Upper lobe of left lung (tissue), 6 donors: ENCODE results near the gene RXYLT1. TPM values are rescaled to one million over a fixed set of nuclear protein-coding genes. Genes with fewer than 3 reads are reported as not detected.

ENCODE experiments used
- ATAC-seq, 2 donors: fragments of 200-7000 bp; cut with Tn5 transposase; one replicate each; pipeline ENCODE4 v1.9.1; 2022; ENCODE audit warnings: mild to moderate bottlenecking in 2 of 2, moderate library complexity in 2 of 2; ENCODE audit not compliant: low FRiP score in 2 of 2
- DNase-seq, 2 donors: peaks; one replicate each; pipeline ENCODE4 v3.0.0-alpha.2; 2019 to 2020
- H3K27ac ChIP-seq, 4 donors: fragments of 200-600 bp; sonication (generic); one replicate each; pipeline ENCODE4 v1.5.1; 2016 to 2019
- H3K27me3 ChIP-seq, 4 donors: fragments of 200-600 bp; sonication (generic); one replicate each; pipeline ENCODE4 v1.5.1; 2017 to 2019
- H3K36me3 ChIP-seq, 4 donors: fragments of 200-600 bp; sonication (generic); one replicate each; pipeline ENCODE4 v1.5.1; 2016 to 2019
- H3K4me1 ChIP-seq, 4 donors: fragments of 200-600 bp; sonication (generic); one replicate each; pipeline ENCODE4 v1.5.1; 2018 to 2019
- H3K4me3 ChIP-seq, 4 donors: fragments of 200-600 bp; sonication (generic); one replicate each; pipeline ENCODE4 v1.5.1; 2017 to 2019; ENCODE audit warnings: mild to moderate bottlenecking in 2 of 4, moderate library complexity in 1 of 4
- H3K9me3 ChIP-seq, 4 donors: fragments of 200-600 bp; sonication (generic); one replicate each; pipeline ENCODE4 v1.5.1; 2018 to 2019
- EP300 ChIP-seq, 4 donors: sonication (generic); formaldehyde crosslinking; IDR thresholded peaks; one replicate each; pipeline ENCODE4 v1.5.1; 2017; ENCODE audit warnings: antibody characterized with exemption in 4 of 4, control low read depth in 2 of 4
- POLR2A ChIP-seq, 4 donors: fragments of 450-650 bp; IDR thresholded peaks; one replicate each; pipeline ENCODE4 v1.5.1; 2016 to 2017; ENCODE audit warnings: antibody characterized with exemption in 4 of 4, mild to moderate bottlenecking in 2 of 4
- POLR2AphosphoS5 ChIP-seq, 2 donors: sonication (generic); formaldehyde crosslinking; IDR thresholded peaks; one replicate each; pipeline ENCODE4 v1.5.1; 2017; ENCODE audit warnings: antibody characterized with exemption in 2 of 2
- WGBS, 2 donors: methylation state at CpG; one replicate each; pipeline ENCODE4 v1.1.5; 2017 to 2018; 5-methylcytosine and 5-hydroxymethylcytosine counted together
- small RNA-seq, 4 donors: library from RNA; depleted of rRNA; stranded (forward); fragments of <200 nt; gene quantifications; one replicate each; pipeline ENCODE3, GENCODE V24; 2016
- total RNA-seq, 6 donors: library from RNA; depleted of rRNA in 4 of 6; stranded (reverse); fragments of >200 nt in 4 of 6; gene quantifications; one replicate each; pipeline versions ENCODE4 v1.1.0 to v1.2.1, GENCODE V29; 2016 to 2021
- TF ChIP-seq, protein P1 (sequence below), 6 experiments: fragments of 450-650 bp in 4 of 6; fragments of 200-600 bp in 2 of 6; sonication (generic) in 2 of 6; IDR thresholded peaks; one replicate each; pipeline ENCODE4 v1.5.1; 2016 to 2019; ENCODE audit warnings: antibody characterized with exemption in 6 of 6
- donor health status: DM: no; HTN: no; CAD: no; lungs with moderate emphysema.
- donor health status: DM: no; HTN: yes; CAD: no; lungs with severe emphysema.

RXYLT1 gene
- total RNA-seq, 6 donors from 2014 or later = 5.2 to 15.4 (median 12.6) TPM

DNA sequence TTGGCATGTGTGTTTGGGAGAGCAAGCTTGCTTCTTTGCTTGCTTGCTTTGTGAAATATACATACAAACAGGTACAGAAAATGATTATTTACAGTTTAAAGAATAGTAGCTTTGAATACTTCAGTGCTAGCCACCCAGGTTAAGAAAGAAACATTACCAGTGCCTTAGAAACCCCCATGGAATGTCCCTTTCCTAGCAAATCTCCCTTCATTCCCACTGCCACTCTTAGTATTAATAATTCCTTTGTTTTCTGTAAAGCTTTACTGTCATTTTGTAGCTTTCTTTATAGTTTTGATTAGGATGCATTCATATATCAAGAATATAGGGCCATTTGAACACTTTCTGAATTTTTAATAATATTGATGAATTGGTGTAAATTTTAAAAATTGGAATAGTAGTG is 74.3 kb downstream of the RXYLT1 start:
- no peaks in the 10 kb centered on the region for H3K27me3 ChIP-seq
- TF ChIP-seq EP300 (IDR thresholded peaks at IDR 0.05) (no peak), POLR2AphosphoS5 (IDR thresholded peaks at IDR 0.05) (no peak), POLR2A (IDR thresholded peaks at IDR 0.05) (no peak)
- TF ChIP-seq, protein P1, sequence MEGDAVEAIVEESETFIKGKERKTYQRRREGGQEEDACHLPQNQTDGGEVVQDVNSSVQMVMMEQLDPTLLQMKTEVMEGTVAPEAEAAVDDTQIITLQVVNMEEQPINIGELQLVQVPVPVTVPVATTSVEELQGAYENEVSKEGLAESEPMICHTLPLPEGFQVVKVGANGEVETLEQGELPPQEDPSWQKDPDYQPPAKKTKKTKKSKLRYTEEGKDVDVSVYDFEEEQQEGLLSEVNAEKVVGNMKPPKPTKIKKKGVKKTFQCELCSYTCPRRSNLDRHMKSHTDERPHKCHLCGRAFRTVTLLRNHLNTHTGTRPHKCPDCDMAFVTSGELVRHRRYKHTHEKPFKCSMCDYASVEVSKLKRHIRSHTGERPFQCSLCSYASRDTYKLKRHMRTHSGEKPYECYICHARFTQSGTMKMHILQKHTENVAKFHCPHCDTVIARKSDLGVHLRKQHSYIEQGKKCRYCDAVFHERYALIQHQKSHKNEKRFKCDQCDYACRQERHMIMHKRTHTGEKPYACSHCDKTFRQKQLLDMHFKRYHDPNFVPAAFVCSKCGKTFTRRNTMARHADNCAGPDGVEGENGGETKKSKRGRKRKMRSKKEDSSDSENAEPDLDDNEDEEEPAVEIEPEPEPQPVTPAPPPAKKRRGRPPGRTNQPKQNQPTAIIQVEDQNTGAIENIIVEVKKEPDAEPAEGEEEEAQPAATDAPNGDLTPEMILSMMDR (IDR thresholded peaks at IDR 0.05) = no peak
- peaks cover 0 to 3% (median 0%) of the 10 kb centered on the region in 4 donors for H3K4me1 ChIP-seq
- no peak overlapping the region for H3K4me3 ChIP-seq
- no peak for DNase-seq
- H3K9me3 ChIP-seq = no peaks in the 10 kb centered on the region
- no peaks in the 10 kb centered on the region for H3K36me3 ChIP-seq
- no peak overlapping the region for H3K27ac ChIP-seq
- no peak for ATAC-seq

DNA sequence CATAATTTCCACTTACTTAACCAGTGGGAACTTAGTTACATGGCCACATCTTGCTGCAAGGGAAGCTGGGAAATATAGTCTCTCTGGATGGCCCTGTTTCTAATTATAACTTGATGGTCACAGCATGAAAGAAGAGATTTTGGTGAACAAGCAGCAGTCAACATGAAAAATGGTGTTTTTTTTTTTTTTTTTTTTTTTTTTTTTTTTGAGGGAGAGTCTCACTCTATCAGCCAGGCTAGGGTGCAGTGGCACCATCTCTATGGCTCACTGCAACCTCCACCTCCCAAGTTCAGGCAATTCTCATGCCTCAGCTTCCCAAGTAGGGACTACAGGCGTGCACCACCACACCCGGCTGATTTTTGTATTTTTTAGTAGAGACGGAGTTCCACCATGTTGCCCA is 75.6 kb downstream of the RXYLT1 start:
- TF ChIP-seq POLR2A (IDR thresholded peaks at IDR 0.05) = no peak
- TF ChIP-seq, protein P1 (IDR thresholded peaks at IDR 0.05) = no peak
- no peak for TF ChIP-seq EP300 (IDR thresholded peaks at IDR 0.05)
- no peak for TF ChIP-seq POLR2AphosphoS5 (IDR thresholded peaks at IDR 0.05)
- Histone ChIP-seq H3K4me1 (no peaks in the 10 kb centered on the region), H3K27ac (no peak overlapping the region), H3K27me3 (no peaks in the 10 kb centered on the region), H3K4me3 (no peak overlapping the region), H3K9me3 (no peaks in the 10 kb centered on the region), H3K36me3 (no peaks in the 10 kb centered on the region)
- WGBS, 2 donors = 97 to 100% methylated on average over 3 of the region's 3 CpGs
- DNase-seq = no peak
- no peak for ATAC-seq

DNA sequence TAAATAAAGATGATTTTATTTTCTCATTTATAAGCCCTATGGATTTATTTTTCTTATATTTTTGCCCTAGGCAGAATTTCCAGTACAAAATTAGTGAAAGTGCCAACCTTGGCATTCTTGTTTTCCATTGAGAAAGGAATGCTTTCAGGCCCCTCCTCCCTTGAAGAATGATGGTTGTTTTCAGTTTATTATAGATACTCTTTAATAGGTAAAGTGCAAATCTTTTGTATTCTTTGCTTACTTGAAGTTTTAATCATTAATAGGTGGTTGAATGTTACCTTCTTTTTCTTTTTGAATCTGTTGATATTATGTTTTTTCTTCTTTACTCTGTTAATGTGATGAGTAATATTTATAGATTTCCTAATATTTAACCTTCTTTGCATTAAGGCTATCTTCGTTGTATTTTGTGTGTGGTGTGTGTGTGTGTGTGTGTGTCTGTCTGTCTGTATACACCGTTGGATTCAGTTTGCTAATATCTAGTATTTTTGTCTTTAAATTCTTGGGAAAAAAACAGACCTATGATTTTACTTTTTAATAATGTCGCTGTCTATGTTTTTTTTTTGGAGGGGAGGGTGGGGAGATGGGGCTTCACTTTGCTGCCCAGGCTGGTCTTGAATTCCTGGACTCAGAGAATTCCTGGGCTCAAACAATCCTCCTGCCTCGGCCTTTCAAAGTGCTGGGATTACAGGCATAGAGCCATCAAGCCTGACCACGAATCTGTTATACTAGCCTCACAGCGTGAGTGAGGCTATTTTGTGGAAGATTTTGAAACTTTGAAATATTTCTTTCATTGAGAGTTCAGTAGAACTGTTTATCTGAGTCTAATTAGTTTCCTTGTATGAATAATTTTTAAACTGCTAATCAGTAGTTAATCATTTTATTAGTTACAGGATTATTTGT is 78.3 kb downstream of the RXYLT1 start:
- Histone ChIP-seq H3K4me3 (no peak overlapping the region), H3K27ac (no peak overlapping the region), H3K4me1 (peaks cover 0 to 8% (median 2%) of the 10 kb centered on the region in 4 donors), H3K27me3 (no peaks in the 10 kb centered on the region), H3K36me3 (no peaks in the 10 kb centered on the region), H3K9me3 (no peaks in the 10 kb centered on the region)
- TF ChIP-seq POLR2AphosphoS5 (IDR thresholded peaks at IDR 0.05) (no peak), EP300 (IDR thresholded peaks at IDR 0.05) (no peak), POLR2A (IDR thresholded peaks at IDR 0.05) (no peak)
- TF ChIP-seq, protein P1 (IDR thresholded peaks at IDR 0.05) = no peak
- ATAC-seq (peak in 1 of 2 donors; percentile 23), DNase-seq (no peak)
- 78% methylated on average over 6 of the region's 6 CpGs for WGBS, 2 donors

Small RNAs within 50 kb of the gene (small RNA-seq; reads per million reads assigned to genes)
- 0 reads per million in 4 donors for gene AC084357.1

Other genes with a start within 250 kb of the RXYLT1 start
- gene DPY19L2, start 111.4 kb upstream of the RXYLT1 start, total RNA-seq = 1 to 10 TPM in 5 of 6 donors, under 1 TPM in 1; 0.97 to 7.9 (median 2.7) TPM
- 10 to 100 TPM in 3 of 6 donors, 1 to 10 TPM in 3; 4.7 to 36.7 (median 14.0) TPM for gene SRGAP1, start 64.8 kb downstream of the RXYLT1 start, total RNA-seq